ENCODE results near the gene RREB1.

RREB1 gene

DNA sequence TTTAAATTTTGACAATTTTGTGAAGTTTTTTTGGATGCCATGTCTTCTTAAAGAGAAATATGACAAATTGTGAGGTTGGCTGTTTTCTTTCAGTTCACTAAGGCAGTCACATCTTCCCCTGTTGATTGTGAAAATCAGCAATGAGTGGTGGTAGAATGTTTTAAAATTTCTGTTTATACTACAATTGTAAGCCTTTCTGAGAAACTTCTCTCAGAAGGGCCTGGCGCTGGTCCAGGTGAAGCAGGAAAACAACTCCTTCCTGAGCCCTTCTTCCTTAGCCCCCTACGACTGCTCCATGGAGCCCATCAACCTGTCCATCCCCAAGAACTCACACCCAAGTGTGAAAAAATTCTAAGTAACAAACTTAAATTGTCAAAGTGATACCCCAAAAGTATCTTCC is 124.6 kb downstream of the RREB1 start:
- Histone ChIP-seq H3K9me3 (ENCODE audit: insufficient read depth, low read length, severe bottlenecking) (no peaks in the 10 kb centered on the region), H3K27me3 (ENCODE audit: insufficient read depth, low read length, poor library complexity) (no peaks in the 10 kb centered on the region), H3K27ac (ENCODE audit: low read length) (no peak overlapping the region), H4K20me1 (ENCODE audit: insufficient read depth, low read length) (no peaks in the 10 kb centered on the region; the same call in 1 of the 2 replicates), H3K4me2 (ENCODE audit: insufficient read depth, low read length) (no peak overlapping the region), H3K79me2 (ENCODE audit: insufficient read depth, low read length) (no peaks in the 10 kb centered on the region), H3K4me1 (ENCODE audit: insufficient read depth, low read length) (0 out of 2 replicates have a peak, but pooled peaks cover 2% of the 10 kb centered on the region), H3K4me3 (ENCODE audit: low read depth in 1 of 2, low read length in 2 of 2) (no peak overlapping the region), H3K9ac (ENCODE audit: low read depth, low read length) (no peak overlapping the region), H2AFZ (ENCODE audit: low read depth, low read length) (no peak overlapping the region), H3K36me3 (ENCODE audit: insufficient read depth, low read length) (peaks cover 73% of the 10 kb centered on the region)
- TF ChIP-seq EZH2 (IDR thresholded peaks at IDR 0.05; ENCODE audit: borderline replicate concordance, low read depth, low read length, severe bottlenecking), result no peak
- TF ChIP-seq, protein P1, sequence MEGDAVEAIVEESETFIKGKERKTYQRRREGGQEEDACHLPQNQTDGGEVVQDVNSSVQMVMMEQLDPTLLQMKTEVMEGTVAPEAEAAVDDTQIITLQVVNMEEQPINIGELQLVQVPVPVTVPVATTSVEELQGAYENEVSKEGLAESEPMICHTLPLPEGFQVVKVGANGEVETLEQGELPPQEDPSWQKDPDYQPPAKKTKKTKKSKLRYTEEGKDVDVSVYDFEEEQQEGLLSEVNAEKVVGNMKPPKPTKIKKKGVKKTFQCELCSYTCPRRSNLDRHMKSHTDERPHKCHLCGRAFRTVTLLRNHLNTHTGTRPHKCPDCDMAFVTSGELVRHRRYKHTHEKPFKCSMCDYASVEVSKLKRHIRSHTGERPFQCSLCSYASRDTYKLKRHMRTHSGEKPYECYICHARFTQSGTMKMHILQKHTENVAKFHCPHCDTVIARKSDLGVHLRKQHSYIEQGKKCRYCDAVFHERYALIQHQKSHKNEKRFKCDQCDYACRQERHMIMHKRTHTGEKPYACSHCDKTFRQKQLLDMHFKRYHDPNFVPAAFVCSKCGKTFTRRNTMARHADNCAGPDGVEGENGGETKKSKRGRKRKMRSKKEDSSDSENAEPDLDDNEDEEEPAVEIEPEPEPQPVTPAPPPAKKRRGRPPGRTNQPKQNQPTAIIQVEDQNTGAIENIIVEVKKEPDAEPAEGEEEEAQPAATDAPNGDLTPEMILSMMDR (IDR thresholded peaks at IDR 0.05; ENCODE audit: borderline replicate concordance, extremely low read depth, low read length, poor library complexity, severe bottlenecking), result no peak
- DNase-seq (no peak), ATAC-seq (ENCODE audit: insufficient read depth, low read depth) (no peak)

DNA sequence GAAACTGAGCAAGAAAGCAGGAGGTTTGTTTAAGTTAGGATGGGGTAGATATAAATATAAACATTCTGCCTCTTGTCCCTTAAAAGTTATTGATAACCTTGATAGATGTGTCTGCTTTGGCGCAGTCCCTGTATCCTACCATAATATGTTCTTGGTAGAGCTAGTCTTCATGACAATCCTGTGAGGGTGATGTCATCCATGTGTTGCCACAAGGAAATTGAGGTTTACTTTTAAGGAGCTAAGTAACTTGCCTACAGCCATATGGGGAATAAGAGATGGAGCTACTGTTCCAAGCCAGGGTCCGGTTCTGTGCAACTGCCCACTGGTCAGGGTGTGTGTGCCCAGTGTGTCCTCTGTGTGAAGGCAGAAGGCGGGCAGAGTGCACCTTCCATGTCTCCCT is 126.8 kb downstream of the RREB1 start:
- ATAC-seq (ENCODE audit: insufficient read depth, low read depth) (no peak), DNase-seq (no peak)
- TF ChIP-seq, protein P1 (IDR thresholded peaks at IDR 0.05; ENCODE audit: borderline replicate concordance, extremely low read depth, low read length, poor library complexity, severe bottlenecking), result no peak
- no peak for TF ChIP-seq EZH2 (IDR thresholded peaks at IDR 0.05; ENCODE audit: borderline replicate concordance, low read depth, low read length, severe bottlenecking)
- no peak overlapping the region for H3K27ac ChIP-seq (ENCODE audit: low read length)
- H3K27me3 ChIP-seq (ENCODE audit: insufficient read depth, low read length, poor library complexity), result no peaks in the 10 kb centered on the region
- no peaks in the 10 kb centered on the region; the same call in 1 of the 2 replicates for H4K20me1 ChIP-seq (ENCODE audit: insufficient read depth, low read length)
- 0 out of 2 replicates have a peak, but pooled peaks cover 2% of the 10 kb centered on the region for H3K4me1 ChIP-seq (ENCODE audit: insufficient read depth, low read length)
- no peaks in the 10 kb centered on the region for H3K9me3 ChIP-seq (ENCODE audit: insufficient read depth, low read length, severe bottlenecking)
- H3K79me2 ChIP-seq (ENCODE audit: insufficient read depth, low read length), result no peaks in the 10 kb centered on the region
- peaks cover 68% of the 10 kb centered on the region for H3K36me3 ChIP-seq (ENCODE audit: insufficient read depth, low read length)
- no peak overlapping the region for H3K9ac ChIP-seq (ENCODE audit: low read depth, low read length)
- H2AFZ ChIP-seq (ENCODE audit: low read depth, low read length), result no peak overlapping the region
- no peak overlapping the region for H3K4me2 ChIP-seq (ENCODE audit: insufficient read depth, low read length)
- no peak overlapping the region for H3K4me3 ChIP-seq (ENCODE audit: low read depth in 1 of 2, low read length in 2 of 2)

DNA sequence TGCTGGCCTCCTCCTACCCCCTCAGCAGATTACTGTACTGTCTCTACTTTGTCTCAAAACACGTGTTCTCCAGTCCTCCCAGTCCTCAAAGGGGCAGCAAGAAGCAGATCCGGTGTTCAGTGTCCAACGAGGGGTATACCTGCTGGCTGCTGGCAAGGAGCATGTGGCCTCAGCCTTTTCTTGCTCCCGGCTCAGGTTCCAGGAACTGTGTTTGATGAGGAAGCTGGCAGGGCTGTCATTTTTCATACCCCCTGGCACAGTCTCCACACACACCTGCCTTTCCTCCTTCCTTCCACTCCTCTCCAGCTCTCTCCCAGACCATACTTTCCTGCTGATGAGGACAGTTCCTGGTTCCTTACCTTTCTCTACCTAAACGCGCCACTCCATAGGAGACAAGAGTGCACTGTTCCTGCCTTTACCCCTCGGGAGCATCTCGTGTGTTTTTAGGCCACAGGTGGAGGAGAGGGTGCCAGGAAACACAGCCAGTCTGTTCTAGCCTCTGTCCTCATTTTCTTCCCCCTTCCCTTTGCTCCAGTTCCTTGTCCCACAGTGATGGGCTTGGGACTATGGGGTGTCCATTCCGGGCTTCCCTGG is 128.0 kb downstream of the RREB1 start:
- Histone ChIP-seq H3K9ac (ENCODE audit: low read depth, low read length) (no peak overlapping the region), H3K79me2 (ENCODE audit: insufficient read depth, low read length) (no peaks in the 10 kb centered on the region), H3K27me3 (ENCODE audit: insufficient read depth, low read length, poor library complexity) (no peaks in the 10 kb centered on the region), H2AFZ (ENCODE audit: low read depth, low read length) (no peak overlapping the region), H4K20me1 (ENCODE audit: insufficient read depth, low read length) (no peaks in the 10 kb centered on the region; the same call in 1 of the 2 replicates), H3K4me1 (ENCODE audit: insufficient read depth, low read length) (0 out of 2 replicates have a peak, but pooled peaks cover 2% of the 10 kb centered on the region), H3K9me3 (ENCODE audit: insufficient read depth, low read length, severe bottlenecking) (no peaks in the 10 kb centered on the region), H3K27ac (ENCODE audit: low read length) (no peak overlapping the region), H3K36me3 (ENCODE audit: insufficient read depth, low read length) (peaks cover 67% of the 10 kb centered on the region), H3K4me2 (ENCODE audit: insufficient read depth, low read length) (no peak overlapping the region), H3K4me3 (ENCODE audit: low read depth in 1 of 2, low read length in 2 of 2) (no peak overlapping the region)
- no peak for TF ChIP-seq EZH2 (IDR thresholded peaks at IDR 0.05; ENCODE audit: borderline replicate concordance, low read depth, low read length, severe bottlenecking)
- TF ChIP-seq, protein P1 (IDR thresholded peaks at IDR 0.05; ENCODE audit: borderline replicate concordance, extremely low read depth, low read length, poor library complexity, severe bottlenecking), result no peak
- ATAC-seq (ENCODE audit: insufficient read depth, low read depth) (no peak), DNase-seq (no peak)
